ENCODE measurements around the gene PRKACB.

Gene PRKACB

DNA sequence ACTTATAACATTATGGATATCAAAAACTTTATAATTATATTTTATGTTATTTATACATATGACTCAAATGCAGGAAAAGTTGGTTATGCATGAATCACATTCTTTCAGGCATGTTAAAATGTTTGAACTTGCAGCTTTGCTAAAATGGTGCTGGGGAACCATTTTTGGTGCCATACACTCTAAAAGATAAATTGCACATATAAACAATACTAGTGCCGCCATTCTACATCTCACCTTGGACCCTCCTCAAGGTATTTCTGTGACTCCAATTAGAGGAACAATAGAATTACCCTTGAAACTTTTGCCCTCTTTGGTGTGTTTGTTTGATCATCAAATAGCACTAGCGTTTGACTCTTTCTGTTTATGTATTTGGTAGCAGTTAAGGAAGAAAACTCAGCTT is 997 bp downstream of the PRKACB start:
- TF ChIP-seq, protein P1, sequence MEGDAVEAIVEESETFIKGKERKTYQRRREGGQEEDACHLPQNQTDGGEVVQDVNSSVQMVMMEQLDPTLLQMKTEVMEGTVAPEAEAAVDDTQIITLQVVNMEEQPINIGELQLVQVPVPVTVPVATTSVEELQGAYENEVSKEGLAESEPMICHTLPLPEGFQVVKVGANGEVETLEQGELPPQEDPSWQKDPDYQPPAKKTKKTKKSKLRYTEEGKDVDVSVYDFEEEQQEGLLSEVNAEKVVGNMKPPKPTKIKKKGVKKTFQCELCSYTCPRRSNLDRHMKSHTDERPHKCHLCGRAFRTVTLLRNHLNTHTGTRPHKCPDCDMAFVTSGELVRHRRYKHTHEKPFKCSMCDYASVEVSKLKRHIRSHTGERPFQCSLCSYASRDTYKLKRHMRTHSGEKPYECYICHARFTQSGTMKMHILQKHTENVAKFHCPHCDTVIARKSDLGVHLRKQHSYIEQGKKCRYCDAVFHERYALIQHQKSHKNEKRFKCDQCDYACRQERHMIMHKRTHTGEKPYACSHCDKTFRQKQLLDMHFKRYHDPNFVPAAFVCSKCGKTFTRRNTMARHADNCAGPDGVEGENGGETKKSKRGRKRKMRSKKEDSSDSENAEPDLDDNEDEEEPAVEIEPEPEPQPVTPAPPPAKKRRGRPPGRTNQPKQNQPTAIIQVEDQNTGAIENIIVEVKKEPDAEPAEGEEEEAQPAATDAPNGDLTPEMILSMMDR (IDR thresholded peaks at IDR 0.05; ENCODE audit: borderline replicate concordance, extremely low read depth, low read length, poor library complexity, severe bottlenecking), result no peak
- H3K27me3 ChIP-seq (ENCODE audit: insufficient read depth, low read length, poor library complexity), result no peaks in the 10 kb centered on the region
- peak overlapping the region; percentile 69 to 72 for H3K4me3 ChIP-seq (ENCODE audit: low read depth in 1 of 2, low read length in 2 of 2)
- peak overlapping the region; percentile 79 for H3K4me2 ChIP-seq (ENCODE audit: insufficient read depth, low read length)
- H2AFZ ChIP-seq (ENCODE audit: low read depth, low read length), result peak overlapping the region; percentile 68
- peak overlapping the region; percentile 81 for H3K9ac ChIP-seq (ENCODE audit: low read depth, low read length)
- H3K27ac ChIP-seq (ENCODE audit: low read length), result peak overlapping the region; percentile 97
- H4K20me1 ChIP-seq (ENCODE audit: insufficient read depth, low read length), result no peaks in the 10 kb centered on the region
- peaks cover 64% of the 10 kb centered on the region for H3K79me2 ChIP-seq (ENCODE audit: insufficient read depth, low read length)
- ATAC-seq (ENCODE audit: insufficient read depth, low read depth) (peak; percentile 56), DNase-seq (peak; percentile 40)
- peaks cover 44% of the 10 kb centered on the region for H3K4me1 ChIP-seq (ENCODE audit: insufficient read depth, low read length)
- peaks cover 3% of the 10 kb centered on the region; the same call in 1 of the 2 replicates for H3K36me3 ChIP-seq (ENCODE audit: insufficient read depth, low read length)
- H3K9me3 ChIP-seq (ENCODE audit: insufficient read depth, low read length, severe bottlenecking), result no peaks in the 10 kb centered on the region

DNA sequence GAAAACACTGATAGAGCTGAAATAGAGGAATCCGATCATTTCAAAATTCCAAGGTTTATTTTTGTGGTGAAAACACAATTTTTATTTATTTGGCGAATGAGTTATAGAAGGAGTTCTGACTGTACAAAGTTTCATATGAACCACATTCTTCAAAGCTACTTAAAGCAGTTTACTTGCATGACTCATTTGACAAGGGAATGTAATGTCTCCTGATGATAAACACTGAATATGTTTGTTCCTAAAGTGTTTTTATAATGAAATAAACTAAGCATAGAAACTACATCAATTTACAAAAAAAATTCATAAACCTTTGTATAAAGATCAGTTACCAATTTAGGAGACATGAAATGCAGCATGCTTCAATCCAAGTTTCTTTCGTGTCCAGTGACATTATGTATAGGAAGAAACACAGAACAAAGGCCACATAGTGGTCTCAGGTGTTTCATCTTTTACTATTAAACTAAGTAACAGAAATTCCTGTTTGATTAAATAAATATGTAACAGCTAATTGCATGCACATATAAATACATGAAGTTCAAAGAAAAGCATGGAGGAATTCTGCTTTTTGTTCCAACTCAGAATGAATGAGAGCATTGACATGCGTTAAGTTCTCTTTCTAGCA is 2.5 kb downstream of the PRKACB start:
- 0 out of 3 replicates have a peak, but pooled peaks have one; percentile 32 for ATAC-seq (ENCODE audit: insufficient read depth, low read depth)
- peak overlapping the region; percentile 79 for H3K4me2 ChIP-seq (ENCODE audit: insufficient read depth, low read length)

DNA sequence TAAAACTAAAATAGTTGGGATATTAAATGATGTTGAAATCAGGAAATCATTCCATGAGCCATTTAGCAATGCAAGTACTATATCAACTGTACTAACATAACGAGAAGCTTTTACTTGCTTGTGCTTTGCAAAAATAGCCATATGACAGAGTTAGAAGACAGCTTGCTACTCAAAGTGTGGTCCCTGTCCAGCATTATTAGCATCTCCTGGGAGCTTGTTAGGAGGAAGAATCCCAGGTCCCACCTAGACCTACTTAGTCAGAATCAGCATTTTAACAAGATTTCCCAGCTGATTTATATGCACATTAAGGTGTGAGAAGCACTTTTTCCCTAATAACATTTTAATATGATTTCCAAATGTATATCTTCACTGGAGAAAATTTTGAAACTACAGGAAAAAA is 4.7 kb downstream of the PRKACB start:
- H3K27ac ChIP-seq (ENCODE audit: low read length), result no peak overlapping the region
- no peaks in the 10 kb centered on the region for H3K27me3 ChIP-seq (ENCODE audit: insufficient read depth, low read length, poor library complexity)
- H3K36me3 ChIP-seq (ENCODE audit: insufficient read depth, low read length), result peaks cover 11% of the 10 kb centered on the region
- ATAC-seq (ENCODE audit: insufficient read depth, low read depth) (no peak), DNase-seq (no peak)
- peak overlapping the region; percentile 46; the same call in 1 of the 2 replicates for H3K4me2 ChIP-seq (ENCODE audit: insufficient read depth, low read length)
- H3K4me1 ChIP-seq (ENCODE audit: insufficient read depth, low read length), result peaks cover 35% of the 10 kb centered on the region
- no peak overlapping the region for H2AFZ ChIP-seq (ENCODE audit: low read depth, low read length)
- TF ChIP-seq EZH2 (IDR thresholded peaks at IDR 0.05; ENCODE audit: borderline replicate concordance, low read depth, low read length, severe bottlenecking), result no peak
- TF ChIP-seq, protein P1 (IDR thresholded peaks at IDR 0.05; ENCODE audit: borderline replicate concordance, extremely low read depth, low read length, poor library complexity, severe bottlenecking), result no peak
- no peak overlapping the region for H3K4me3 ChIP-seq (ENCODE audit: low read depth in 1 of 2, low read length in 2 of 2)
- no peak overlapping the region for H3K9ac ChIP-seq (ENCODE audit: low read depth, low read length)
- no peaks in the 10 kb centered on the region for H3K9me3 ChIP-seq (ENCODE audit: insufficient read depth, low read length, severe bottlenecking)
- no peaks in the 10 kb centered on the region for H4K20me1 ChIP-seq (ENCODE audit: insufficient read depth, low read length)
- peaks cover 94% of the 10 kb centered on the region for H3K79me2 ChIP-seq (ENCODE audit: insufficient read depth, low read length)

More for the DNA sequence above, 2.5 kb downstream of the PRKACB start:
- Histone ChIP-seq H3K9me3 (ENCODE audit: insufficient read depth, low read length, severe bottlenecking) (no peaks in the 10 kb centered on the region), H3K4me1 (ENCODE audit: insufficient read depth, low read length) (peaks cover 44% of the 10 kb centered on the region), H3K4me3 (ENCODE audit: low read depth in 1 of 2, low read length in 2 of 2) (peak overlapping the region; percentile 69 to 72), H3K27ac (ENCODE audit: low read length) (peak overlapping the region; percentile 97), H3K36me3 (ENCODE audit: insufficient read depth, low read length) (peaks cover 11% of the 10 kb centered on the region), H3K27me3 (ENCODE audit: insufficient read depth, low read length, poor library complexity) (no peaks in the 10 kb centered on the region), H3K79me2 (ENCODE audit: insufficient read depth, low read length) (peaks cover 77% of the 10 kb centered on the region), H3K9ac (ENCODE audit: low read depth, low read length) (peak overlapping the region; percentile 81), H4K20me1 (ENCODE audit: insufficient read depth, low read length) (no peaks in the 10 kb centered on the region), H2AFZ (ENCODE audit: low read depth, low read length) (no peak overlapping the region)
- TF ChIP-seq, protein P1 (IDR thresholded peaks at IDR 0.05; ENCODE audit: borderline replicate concordance, extremely low read depth, low read length, poor library complexity, severe bottlenecking), result no peak
- TF ChIP-seq EZH2 (IDR thresholded peaks at IDR 0.05; ENCODE audit: borderline replicate concordance, low read depth, low read length, severe bottlenecking), result no peak
- DNase-seq, result no peak

All from DND-41 (cell line).